ENCODE results near the gene RPS6KB2. TPM values are rescaled to one million over a fixed set of nuclear protein-coding genes. Genes with fewer than 3 reads are reported as not detected.

RPS6KB2 gene
- total RNA-seq, 1 experiment from 2014 or later: 54.1 TPM

DNA sequence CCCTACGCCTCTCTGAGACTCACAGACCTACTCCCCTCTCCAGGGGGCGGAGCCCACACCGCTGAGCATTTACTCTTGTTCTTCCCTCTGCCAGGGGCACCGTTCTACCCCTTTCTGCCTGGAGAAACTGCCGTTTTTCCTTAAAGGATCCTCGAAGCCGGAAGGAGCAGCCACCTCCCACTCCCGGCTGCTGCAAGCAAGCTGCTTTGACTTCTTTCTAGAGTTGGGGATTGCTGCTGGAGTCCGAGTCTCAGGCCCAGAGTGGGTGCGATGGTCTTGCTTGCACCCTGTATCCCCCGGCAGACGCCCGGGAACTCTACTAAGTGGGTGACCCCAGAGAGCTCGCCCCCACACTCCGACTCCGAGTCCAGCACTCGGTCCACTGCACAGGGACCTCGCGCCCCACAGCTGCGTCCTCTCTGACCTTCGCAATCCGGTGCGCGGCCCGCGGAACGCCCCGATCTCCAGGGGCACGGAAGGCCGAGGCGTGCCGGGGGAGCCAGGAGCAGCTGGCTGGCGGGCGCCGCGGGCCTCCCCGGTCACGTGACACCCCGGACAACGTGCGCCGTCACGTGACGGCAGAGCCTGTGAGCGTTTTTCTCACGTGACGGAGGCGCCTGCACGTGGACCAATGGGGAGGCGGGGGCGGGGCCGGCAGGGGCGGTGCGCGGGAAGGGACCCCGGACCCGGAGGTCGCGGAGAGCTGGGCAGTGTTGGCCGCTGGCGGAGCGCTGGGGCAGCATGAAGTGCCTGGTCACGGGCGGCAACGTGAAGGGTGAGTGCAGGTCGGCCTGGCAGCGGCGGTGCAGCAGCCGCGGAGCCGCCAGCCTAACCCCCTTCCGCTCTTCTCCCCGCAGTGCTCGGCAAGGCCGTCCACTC lies 36.8 kb upstream of the RPS6KB2 start, which contains the start of gene RAD9A:
TSS of gene RAD9A (plus strand) at position 683 of the 879 bp plus-strand sequence. CDS start at position 742, 59 bp downstream.
- ChIA-PET RAD21 (ENCODE audit: low non-redundant PET in 1 of 2, low total read pairs in 2 of 2, uncharacterized antibody in 2 of 2, unreplicated experiment in 2 of 2) (interaction anchor here in 1 of 2 experiments (0.5 kb wide), 1 partner anchor 74 kb away, joined by 3 read pairs; no protein-coding TSS in a partner anchor), POLR2A (interaction anchor here (0.7 to 1.5 kb wide), 5 partner anchors 10 to 77 kb away, joined by 3 to 8 read pairs (median 3); partner anchors contain the start of genes PPP1CA and TMEM134), CTCF (interaction anchor here (0.8 to 2.2 kb wide), 5 partner anchors 10 to 44 kb away, joined by 4 to 17 read pairs (median 5); partner anchors contain the start of gene PPP1CA)
- DNase-seq (ENCODE audit: low read depth, low spot score) (peak; percentile 86), ATAC-seq (peak; percentile 71)
- Histone ChIP-seq H4K20me1 (ENCODE audit: insufficient read depth) (no peaks in the 10 kb centered on the region), H3K4me1 (ENCODE audit: control insufficient read depth in 1 of 2, insufficient read depth in 2 of 2, low read length in 2 of 2) (peaks cover 9 to 34% of the 10 kb centered on the region in 2 experiments), H3K9ac (ENCODE audit: low read length) (peak within 1 kb of the TSS; percentile 83), H3K4me2 (ENCODE audit: low read length) (peak within 1 kb of the TSS; percentile 96), H3K27ac (ENCODE audit: low read depth, low read length) (peak within 1 kb of the TSS; percentile 85), H3K79me2 (ENCODE audit: insufficient read depth, low read length) (peaks cover 14% of the 10 kb centered on the region; the same call in 1 of the 2 replicates), H3K27me3 (ENCODE audit: insufficient read depth, low read length) (no peaks in the 10 kb centered on the region), H3K4me3 (replicated peaks in 1 of 2; ENCODE audit: low read depth in 1 of 2, low read length in 2 of 2) (peak within 1 kb of the TSS; percentile 69), H3K36me3 (ENCODE audit: control insufficient read depth in 1 of 2, insufficient read depth in 2 of 2, low read length in 2 of 2) (peaks cover 0 to 11% of the 10 kb centered on the region in 2 experiments; a peak in 2 of 4 replicates), H2AFZ (ENCODE audit: low read depth, low read length, poor library complexity, severe bottlenecking) (no peak within 1 kb of the TSS), H3K9me3 (ENCODE audit: control insufficient read depth in 1 of 2, insufficient read depth in 1 of 2, low read depth in 1 of 2, low read length in 2 of 2) (no peaks in the 10 kb centered on the region), H3K9me2 (ENCODE audit: insufficient read depth) (no peaks in the 10 kb centered on the region)
- TF ChIP-seq SIN3A (IDR thresholded peaks at IDR 0.05; ENCODE audit: low read depth) (peak; percentile 98), TCF7L2 (IDR thresholded peaks at IDR 0.05; ENCODE audit: borderline replicate concordance, extremely low read depth, insufficient read depth, insufficient read length) (no peak), SP1 (IDR thresholded peaks at IDR 0.05; ENCODE audit: low read depth) (peak; percentile 84), CBX3 (IDR thresholded peaks at IDR 0.05; ENCODE audit: low read depth) (no peak), EZH2phosphoT487 (IDR thresholded peaks at IDR 0.05; ENCODE audit: borderline replicate concordance) (no peak), POLR2AphosphoS5 (IDR thresholded peaks at IDR 0.05; ENCODE audit: low read depth, low read length) (peak; percentile 64), ZFX (IDR thresholded peaks at IDR 0.05) (peak; percentile 86; the same call in 1 of the 2 replicates), ZNF274 (IDR thresholded peaks at IDR 0.05; ENCODE audit: low read depth, low read length) (no peak), FOSL1 (IDR thresholded peaks at IDR 0.05; ENCODE audit: low read depth) (no peak)
- TF ChIP-seq, protein P1, sequence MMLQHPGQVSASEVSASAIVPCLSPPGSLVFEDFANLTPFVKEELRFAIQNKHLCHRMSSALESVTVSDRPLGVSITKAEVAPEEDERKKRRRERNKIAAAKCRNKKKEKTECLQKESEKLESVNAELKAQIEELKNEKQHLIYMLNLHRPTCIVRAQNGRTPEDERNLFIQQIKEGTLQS (IDR thresholded peaks at IDR 0.05): no peak
- TF ChIP-seq, protein P2, sequence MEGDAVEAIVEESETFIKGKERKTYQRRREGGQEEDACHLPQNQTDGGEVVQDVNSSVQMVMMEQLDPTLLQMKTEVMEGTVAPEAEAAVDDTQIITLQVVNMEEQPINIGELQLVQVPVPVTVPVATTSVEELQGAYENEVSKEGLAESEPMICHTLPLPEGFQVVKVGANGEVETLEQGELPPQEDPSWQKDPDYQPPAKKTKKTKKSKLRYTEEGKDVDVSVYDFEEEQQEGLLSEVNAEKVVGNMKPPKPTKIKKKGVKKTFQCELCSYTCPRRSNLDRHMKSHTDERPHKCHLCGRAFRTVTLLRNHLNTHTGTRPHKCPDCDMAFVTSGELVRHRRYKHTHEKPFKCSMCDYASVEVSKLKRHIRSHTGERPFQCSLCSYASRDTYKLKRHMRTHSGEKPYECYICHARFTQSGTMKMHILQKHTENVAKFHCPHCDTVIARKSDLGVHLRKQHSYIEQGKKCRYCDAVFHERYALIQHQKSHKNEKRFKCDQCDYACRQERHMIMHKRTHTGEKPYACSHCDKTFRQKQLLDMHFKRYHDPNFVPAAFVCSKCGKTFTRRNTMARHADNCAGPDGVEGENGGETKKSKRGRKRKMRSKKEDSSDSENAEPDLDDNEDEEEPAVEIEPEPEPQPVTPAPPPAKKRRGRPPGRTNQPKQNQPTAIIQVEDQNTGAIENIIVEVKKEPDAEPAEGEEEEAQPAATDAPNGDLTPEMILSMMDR (IDR thresholded peaks at IDR 0.05 in 2 of 3, conservative IDR thresholded peaks at IDR 0.05 in 1 of 3; ENCODE audit: borderline replicate concordance in 1 of 3, insufficient read depth in 1 of 3, low read depth in 2 of 3, low read length in 2 of 3): no peak
- TF ChIP-seq, protein P3, sequence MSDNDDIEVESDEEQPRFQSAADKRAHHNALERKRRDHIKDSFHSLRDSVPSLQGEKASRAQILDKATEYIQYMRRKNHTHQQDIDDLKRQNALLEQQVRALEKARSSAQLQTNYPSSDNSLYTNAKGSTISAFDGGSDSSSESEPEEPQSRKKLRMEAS (IDR thresholded peaks at IDR 0.05): peak; percentile 99
- TF ChIP-seq, protein P4, sequence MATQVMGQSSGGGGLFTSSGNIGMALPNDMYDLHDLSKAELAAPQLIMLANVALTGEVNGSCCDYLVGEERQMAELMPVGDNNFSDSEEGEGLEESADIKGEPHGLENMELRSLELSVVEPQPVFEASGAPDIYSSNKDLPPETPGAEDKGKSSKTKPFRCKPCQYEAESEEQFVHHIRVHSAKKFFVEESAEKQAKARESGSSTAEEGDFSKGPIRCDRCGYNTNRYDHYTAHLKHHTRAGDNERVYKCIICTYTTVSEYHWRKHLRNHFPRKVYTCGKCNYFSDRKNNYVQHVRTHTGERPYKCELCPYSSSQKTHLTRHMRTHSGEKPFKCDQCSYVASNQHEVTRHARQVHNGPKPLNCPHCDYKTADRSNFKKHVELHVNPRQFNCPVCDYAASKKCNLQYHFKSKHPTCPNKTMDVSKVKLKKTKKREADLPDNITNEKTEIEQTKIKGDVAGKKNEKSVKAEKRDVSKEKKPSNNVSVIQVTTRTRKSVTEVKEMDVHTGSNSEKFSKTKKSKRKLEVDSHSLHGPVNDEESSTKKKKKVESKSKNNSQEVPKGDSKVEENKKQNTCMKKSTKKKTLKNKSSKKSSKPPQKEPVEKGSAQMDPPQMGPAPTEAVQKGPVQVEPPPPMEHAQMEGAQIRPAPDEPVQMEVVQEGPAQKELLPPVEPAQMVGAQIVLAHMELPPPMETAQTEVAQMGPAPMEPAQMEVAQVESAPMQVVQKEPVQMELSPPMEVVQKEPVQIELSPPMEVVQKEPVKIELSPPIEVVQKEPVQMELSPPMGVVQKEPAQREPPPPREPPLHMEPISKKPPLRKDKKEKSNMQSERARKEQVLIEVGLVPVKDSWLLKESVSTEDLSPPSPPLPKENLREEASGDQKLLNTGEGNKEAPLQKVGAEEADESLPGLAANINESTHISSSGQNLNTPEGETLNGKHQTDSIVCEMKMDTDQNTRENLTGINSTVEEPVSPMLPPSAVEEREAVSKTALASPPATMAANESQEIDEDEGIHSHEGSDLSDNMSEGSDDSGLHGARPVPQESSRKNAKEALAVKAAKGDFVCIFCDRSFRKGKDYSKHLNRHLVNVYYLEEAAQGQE (IDR thresholded peaks at IDR 0.05; ENCODE audit: low read depth): no peak
- TF ChIP-seq, protein P5, sequence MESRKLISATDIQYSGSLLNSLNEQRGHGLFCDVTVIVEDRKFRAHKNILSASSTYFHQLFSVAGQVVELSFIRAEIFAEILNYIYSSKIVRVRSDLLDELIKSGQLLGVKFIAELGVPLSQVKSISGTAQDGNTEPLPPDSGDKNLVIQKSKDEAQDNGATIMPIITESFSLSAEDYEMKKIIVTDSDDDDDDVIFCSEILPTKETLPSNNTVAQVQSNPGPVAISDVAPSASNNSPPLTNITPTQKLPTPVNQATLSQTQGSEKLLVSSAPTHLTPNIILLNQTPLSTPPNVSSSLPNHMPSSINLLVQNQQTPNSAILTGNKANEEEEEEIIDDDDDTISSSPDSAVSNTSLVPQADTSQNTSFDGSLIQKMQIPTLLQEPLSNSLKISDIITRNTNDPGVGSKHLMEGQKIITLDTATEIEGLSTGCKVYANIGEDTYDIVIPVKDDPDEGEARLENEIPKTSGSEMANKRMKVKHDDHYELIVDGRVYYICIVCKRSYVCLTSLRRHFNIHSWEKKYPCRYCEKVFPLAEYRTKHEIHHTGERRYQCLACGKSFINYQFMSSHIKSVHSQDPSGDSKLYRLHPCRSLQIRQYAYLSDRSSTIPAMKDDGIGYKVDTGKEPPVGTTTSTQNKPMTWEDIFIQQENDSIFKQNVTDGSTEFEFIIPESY (IDR thresholded peaks at IDR 0.05; ENCODE audit: extremely low read depth, insufficient replicate concordance, low read length): no peak
- intact Hi-C loops (cut with micrococcal nuclease): no loop called here
- TSS peak; percentile 85 for BruUV-seq (replicated peaks)
